NCI-H1048 (cell line): ENCODE data around the gene ATP2A3.

ENCODE experiments used
- DNase-seq: peaks from one replicate; lab custom pipeline; 2025; lab: John Stamatoyannopoulos, UW

The ATP2A3 gene

GRCh38 chr17:3972931-3973330, 8.7 kb upstream of the ATP2A3 start:
- no peak for DNase-seq

- DNase-seq, result no peak
Observed at GRCh38 chr17:3972281-3972731, 8.1 kb upstream of the ATP2A3 start.

- DNase-seq, result no peak
Observed at GRCh38 chr17:3970668-3971067, 6.4 kb upstream of the ATP2A3 start.

- no peak for DNase-seq
Observed at GRCh38 chr17:3969963-3970362, 5.7 kb upstream of the ATP2A3 start.

GRCh38 chr17:3968886-3969524, 4.8 kb upstream of the ATP2A3 start:
- no peak for DNase-seq

- DNase-seq, result no peak
Observed at GRCh38 chr17:3968015-3968414, 3.8 kb upstream of the ATP2A3 start.

- DNase-seq, result no peak
Observed at GRCh38 chr17:3966720-3967363, 2.6 kb upstream of the ATP2A3 start.

- DNase-seq, result no peak
Observed at GRCh38 chr17:3965118-3965800, 1.0 kb upstream of the ATP2A3 start.

- no peak for DNase-seq
Observed at GRCh38 chr17:3963237-3964201, 718 bp downstream of the ATP2A3 start.

- no peak for DNase-seq
Observed at GRCh38 chr17:3962965-3963236, 1.3 kb downstream of the ATP2A3 start.

- no peak for DNase-seq
Observed at GRCh38 chr17:3962217-3962964, 1.8 kb downstream of the ATP2A3 start.

- no peak for DNase-seq
Observed at GRCh38 chr17:3961564-3962047, 2.6 kb downstream of the ATP2A3 start.

- no peak for DNase-seq
Observed at GRCh38 chr17:3960764-3961163, 3.5 kb downstream of the ATP2A3 start.

GRCh38 chr17:3959921-3960601, 4.2 kb downstream of the ATP2A3 start:
- DNase-seq, result no peak

- no peak for DNase-seq
Observed at GRCh38 chr17:3959295-3959899, 4.8 kb downstream of the ATP2A3 start.

GRCh38 chr17:3957735-3958599, 6.3 kb downstream of the ATP2A3 start:
- DNase-seq, result no peak

- no peak for DNase-seq
Observed at GRCh38 chr17:3956983-3957382, 7.3 kb downstream of the ATP2A3 start.

GRCh38 chr17:3956327-3956957, 7.8 kb downstream of the ATP2A3 start:
- DNase-seq, result no peak

- no peak for DNase-seq
Observed at GRCh38 chr17:3955673-3955988, 8.6 kb downstream of the ATP2A3 start.
